WERI-Rb-1 (cell line): ENCODE results near the gene EHD1.

Experiments used
- DNase-seq: peaks from one replicate; pipeline ENCODE4 v3.0.0-alpha.2; 2020
- H3K27ac ChIP-seq: fragments of 250-450 bp; sonication (Bioruptor Pico); 2 replicates; pipeline ENCODE4 v1.5.1; 2020; ENCODE audit warnings: mild to moderate bottlenecking, moderate library complexity
- H3K27me3 ChIP-seq: fragments of 250-450 bp; sonication (Bioruptor Pico); 2 replicates; pipeline ENCODE4 v1.5.1; 2021; ENCODE audit warnings: mild to moderate bottlenecking, low read depth, moderate library complexity; ENCODE audit not compliant: insufficient read depth, severe bottlenecking
- H3K36me3 ChIP-seq: fragments of 250-450 bp; sonication (Bioruptor Pico); 2 replicates; pipeline ENCODE4 v1.5.1; 2020; ENCODE audit warnings: mild to moderate bottlenecking, moderate library complexity
- H3K4me3 ChIP-seq: 2 replicates; pipeline ENCODE4 v1.5.1; 2011; ENCODE audit warnings: low read depth, mild to moderate bottlenecking, control low read depth, low read length
- H3K9me3 ChIP-seq: fragments of 250-450 bp; sonication (Bioruptor Pico); 2 replicates; pipeline ENCODE4 v1.5.1; 2021; ENCODE audit warnings: mild to moderate bottlenecking, moderate library complexity; ENCODE audit not compliant: severe bottlenecking
- TF ChIP-seq, protein P1 (sequence below): IDR thresholded peaks from 2 replicates; pipeline ENCODE4 v1.5.1; 2011; ENCODE audit warnings: low read depth, mild to moderate bottlenecking, control low read depth, inconsistent platforms, low read length

Gene EHD1

DNA sequence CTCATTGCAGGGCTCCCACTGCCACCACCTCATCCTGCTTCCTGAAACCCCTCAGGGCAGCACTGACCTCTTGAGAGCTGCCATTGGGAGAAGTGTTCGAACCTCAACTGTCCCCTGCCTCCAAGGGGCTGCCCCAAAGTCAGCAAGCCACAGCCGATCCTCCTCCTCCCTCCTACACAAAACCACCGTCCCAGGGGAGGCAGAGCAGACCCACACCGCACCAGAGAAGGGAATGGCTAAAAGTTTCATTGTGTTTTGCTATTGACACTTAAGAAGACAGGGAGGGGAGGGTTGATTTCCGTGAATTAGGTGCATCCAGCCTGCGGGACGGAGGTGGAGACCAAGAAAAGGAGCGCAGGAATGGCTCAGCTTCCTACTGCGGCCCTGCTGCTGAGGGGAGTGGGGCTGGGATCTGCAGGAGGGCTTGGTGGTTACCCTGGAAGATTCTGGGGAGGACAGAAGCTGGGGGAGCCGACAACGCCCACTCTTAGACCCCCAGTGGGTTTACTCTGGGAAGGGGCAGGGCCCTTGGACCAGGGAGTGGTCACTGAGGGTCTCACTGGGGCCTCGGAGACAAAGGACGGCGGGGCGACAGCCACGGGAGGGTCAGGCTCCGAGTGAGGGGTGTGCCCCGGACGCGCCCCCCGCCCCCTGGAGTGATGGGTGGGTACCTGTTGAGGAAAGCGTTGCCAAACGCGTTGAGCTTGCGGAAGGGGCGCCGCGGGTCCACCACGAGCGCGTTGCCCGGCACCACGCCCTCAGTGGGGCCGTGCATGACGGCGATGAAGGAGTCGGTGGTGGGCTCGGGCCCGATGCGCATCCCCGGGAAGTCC is 815 bp downstream of the EHD1 start:
- Histone ChIP-seq H3K9me3 (no peaks in the 10 kb centered on the region), H3K27ac (peak overlapping the region; percentile 32), H3K27me3 (no peaks in the 10 kb centered on the region), H3K4me3 (peak overlapping the region; percentile 66), H3K36me3 (peaks cover 3% of the 10 kb centered on the region)
- TF ChIP-seq, protein P1, sequence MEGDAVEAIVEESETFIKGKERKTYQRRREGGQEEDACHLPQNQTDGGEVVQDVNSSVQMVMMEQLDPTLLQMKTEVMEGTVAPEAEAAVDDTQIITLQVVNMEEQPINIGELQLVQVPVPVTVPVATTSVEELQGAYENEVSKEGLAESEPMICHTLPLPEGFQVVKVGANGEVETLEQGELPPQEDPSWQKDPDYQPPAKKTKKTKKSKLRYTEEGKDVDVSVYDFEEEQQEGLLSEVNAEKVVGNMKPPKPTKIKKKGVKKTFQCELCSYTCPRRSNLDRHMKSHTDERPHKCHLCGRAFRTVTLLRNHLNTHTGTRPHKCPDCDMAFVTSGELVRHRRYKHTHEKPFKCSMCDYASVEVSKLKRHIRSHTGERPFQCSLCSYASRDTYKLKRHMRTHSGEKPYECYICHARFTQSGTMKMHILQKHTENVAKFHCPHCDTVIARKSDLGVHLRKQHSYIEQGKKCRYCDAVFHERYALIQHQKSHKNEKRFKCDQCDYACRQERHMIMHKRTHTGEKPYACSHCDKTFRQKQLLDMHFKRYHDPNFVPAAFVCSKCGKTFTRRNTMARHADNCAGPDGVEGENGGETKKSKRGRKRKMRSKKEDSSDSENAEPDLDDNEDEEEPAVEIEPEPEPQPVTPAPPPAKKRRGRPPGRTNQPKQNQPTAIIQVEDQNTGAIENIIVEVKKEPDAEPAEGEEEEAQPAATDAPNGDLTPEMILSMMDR, result no peak
- DNase-seq, result no peak

DNA sequence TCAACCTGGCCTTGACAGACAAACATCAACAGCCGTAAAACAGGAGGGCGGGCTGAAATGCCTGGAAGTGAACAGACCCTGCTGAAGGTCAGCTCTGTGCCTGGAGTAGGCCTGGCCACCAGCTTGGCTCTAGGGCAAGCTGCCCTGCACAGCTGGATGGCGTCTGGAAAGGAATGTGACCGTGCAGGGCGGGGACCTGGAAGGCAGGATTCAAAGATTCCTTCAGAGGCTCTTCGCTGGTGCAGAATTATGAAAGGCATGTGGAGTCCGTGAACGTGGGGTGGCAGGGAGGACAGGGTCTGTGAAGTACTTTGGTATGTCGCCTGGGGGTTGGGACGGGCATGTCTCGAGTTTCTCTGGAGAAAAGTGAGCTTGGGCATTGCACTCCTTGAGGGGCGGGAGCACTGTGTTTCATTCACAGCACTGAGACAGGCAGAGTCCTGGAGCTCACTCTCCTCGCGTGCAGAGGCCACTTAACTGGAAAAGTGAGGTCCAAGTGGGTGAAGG is 1.5 kb downstream of the EHD1 start:
- Histone ChIP-seq H3K36me3 (peaks cover 6% of the 10 kb centered on the region), H3K9me3 (no peaks in the 10 kb centered on the region), H3K4me3 (no peak overlapping the region), H3K27me3 (no peaks in the 10 kb centered on the region), H3K27ac (no peak overlapping the region)
- no peak for DNase-seq
- TF ChIP-seq, protein P1, result no peak

DNA sequence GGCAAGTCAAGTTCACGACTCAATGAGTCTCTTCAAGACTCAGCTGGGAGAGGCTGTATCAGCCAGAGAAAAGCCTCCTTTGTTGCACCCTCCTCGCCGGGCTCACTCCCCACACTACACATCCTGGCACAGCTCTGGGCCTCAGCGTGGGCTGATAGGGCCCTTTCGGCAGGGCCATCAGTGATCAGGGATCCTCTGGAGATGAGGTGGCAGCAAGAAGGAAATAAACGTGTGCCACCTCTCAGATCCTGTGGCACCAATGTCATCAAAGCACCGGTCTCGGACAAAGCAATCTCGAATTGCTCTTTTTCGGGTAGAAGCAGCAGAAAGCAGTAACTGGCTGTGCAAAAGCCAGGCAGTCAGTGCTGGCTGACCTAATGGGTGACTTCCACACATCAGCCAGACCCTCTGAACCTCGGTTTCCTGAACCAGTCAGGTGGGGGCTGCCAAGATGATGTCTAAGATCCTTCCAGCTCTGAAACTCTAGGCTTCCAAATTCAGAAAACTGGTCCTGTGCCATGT is 2.1 kb downstream of the EHD1 start:
- TF ChIP-seq, protein P1, result no peak
- DNase-seq, result no peak
- no peak overlapping the region for H3K27ac ChIP-seq

DNA sequence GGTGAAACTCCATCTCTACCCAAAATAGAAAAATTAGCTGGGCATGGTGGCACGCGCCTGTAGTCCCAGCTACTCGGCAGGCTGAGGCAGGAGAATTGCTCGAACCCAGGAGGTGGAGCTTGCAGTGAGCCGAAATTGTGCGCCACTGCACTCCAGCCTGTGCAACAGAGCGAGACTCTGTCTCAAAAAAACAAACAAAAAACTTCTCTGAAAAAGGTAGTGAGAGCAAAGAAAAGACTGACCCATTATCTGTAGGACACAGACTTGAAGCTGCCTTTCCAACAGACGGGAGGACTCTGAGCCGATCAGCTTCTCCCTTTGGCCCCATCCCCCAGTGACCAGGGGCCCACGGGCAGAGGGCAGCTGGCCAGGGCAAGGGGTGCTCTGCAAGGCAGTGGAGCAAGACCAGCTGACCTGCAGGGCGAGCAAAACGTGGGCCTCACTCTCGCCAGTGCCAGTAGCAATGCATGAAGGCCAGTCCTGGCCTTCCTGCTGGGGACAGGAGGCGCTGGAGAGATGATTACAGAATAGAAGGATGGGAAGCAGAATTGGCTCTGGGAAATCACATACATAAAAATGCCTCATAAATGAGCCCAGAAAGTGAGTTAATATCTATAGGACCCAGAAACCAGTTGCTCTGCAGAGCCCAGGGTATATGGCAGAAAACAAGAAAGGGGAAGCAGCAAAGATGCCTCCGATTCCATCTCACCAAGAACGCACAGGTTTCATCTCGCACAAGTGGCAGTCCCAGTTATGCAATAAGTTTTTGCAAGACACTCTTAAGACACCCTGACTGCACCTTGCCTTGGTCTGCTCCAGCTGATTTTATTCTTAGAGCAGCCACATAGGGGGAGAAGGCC is 2.8 kb downstream of the EHD1 start:
- Histone ChIP-seq H3K4me3 (no peak overlapping the region), H3K9me3 (no peaks in the 10 kb centered on the region), H3K36me3 (peaks cover 10% of the 10 kb centered on the region), H3K27me3 (no peaks in the 10 kb centered on the region), H3K27ac (no peak overlapping the region)
- DNase-seq, result no peak
- TF ChIP-seq, protein P1, result no peak

More for the DNA sequence above, 2.1 kb downstream of the EHD1 start:
- Histone ChIP-seq H3K36me3 (peaks cover 10% of the 10 kb centered on the region), H3K4me3 (no peak overlapping the region), H3K27me3 (no peaks in the 10 kb centered on the region), H3K9me3 (no peaks in the 10 kb centered on the region)

DNA sequence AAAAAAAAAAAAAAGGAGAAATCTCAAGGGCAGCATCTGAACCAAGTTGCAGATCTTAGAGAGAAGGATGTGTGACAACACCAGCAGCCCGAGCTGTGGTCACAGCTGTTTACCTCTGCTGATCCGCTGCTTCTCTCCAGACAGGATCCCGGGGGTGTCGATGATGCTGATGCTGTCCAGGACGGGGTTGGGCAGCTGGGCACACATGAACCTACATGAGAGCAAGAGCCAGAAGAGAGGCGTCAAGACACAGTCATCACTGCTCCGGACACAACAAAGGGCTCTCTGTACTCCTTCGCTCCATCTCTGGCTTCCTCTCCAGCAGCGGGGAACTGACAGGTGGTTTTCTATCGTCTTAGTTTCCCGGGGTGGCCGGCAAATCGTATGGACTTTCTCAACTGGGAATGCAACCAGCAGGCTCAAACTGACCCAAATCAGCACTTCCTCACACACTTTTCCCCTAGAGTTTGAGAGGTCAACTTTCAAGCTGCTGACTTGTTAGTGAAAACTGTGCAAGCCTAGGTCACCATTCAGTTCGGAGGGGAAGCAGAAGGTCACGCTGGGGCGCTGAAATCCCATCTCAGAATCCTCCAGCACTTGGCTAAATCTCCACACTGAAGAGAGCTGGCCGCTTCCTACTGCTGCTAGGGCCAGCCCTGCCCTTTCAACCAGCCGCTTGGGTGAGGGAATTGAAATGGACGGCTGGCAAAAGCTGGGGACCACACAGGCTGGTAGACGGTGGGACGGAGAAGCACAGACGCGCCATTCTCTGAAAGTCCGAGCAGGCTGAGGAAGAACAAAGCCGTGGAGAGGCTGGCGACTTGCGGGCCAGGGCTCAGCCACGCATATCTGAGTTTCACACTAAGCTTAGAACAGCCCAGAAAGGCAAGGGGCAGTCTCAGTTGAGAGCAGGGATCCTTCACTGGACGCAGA is 3.8 kb downstream of the EHD1 start:
- Histone ChIP-seq H3K27ac (no peak overlapping the region), H3K36me3 (peaks cover 10% of the 10 kb centered on the region)
- TF ChIP-seq, protein P1, result no peak

More for the DNA sequence above, 3.8 kb downstream of the EHD1 start:
- Histone ChIP-seq H3K27me3 (no peaks in the 10 kb centered on the region), H3K9me3 (no peaks in the 10 kb centered on the region), H3K4me3 (no peak overlapping the region)
- no peak for DNase-seq
